ENCODE measurements around the gene UBE2E2.

The UBE2E2 gene

GRCh38 chr3:23276913-23277658 lies 74.0 kb downstream of the UBE2E2 start:
- no peak for DNase-seq (ENCODE audit: low spot score)

GRCh38 chr3:23277688-23278087 lies 74.6 kb downstream of the UBE2E2 start:
- DNase-seq (ENCODE audit: low spot score) = no peak

- no peak for DNase-seq (ENCODE audit: low spot score)
These were observed 80.5 kb downstream of the UBE2E2 start for GRCh38 chr3:23283625-23284024.

DNA sequence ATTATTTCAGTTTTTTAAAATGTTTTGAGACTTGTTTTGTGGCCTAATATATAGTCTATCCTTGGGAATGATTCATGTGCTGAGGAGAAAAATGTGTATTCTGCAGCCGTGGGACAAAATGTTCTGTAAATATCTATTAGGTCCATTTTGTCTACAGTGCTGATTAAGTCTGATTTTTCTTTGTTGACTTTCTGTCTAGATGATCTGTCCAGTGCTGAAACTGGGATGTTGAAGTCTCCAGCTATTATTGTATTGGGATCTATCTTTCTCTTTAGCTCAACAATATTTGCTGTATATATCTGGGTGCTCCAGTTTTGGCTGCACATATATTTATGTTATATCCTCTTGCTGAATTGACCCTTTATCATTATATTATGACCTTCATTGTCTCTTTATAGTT lies 85.2 kb downstream of the UBE2E2 start:
- DNase-seq (ENCODE audit: low spot score) = no peak

DNA sequence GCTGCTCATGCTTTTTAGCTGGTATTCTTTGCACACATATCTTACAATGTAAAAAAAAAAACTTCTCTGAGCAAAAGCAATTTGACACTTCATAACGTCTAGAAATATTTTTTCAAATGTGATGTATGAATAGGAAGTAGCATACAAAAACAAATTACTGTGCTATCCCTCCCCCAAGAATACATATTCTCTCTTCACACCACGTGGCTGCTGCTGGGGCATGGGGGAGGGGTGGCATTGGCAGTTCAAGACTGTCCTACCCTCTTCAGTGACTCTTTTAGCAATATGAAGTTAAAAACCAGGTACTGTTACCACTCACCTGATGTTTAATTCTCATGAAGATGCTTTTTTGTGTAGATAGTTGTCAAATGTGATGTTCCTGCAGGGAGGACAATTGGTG lies 85.6 kb downstream of the UBE2E2 start:
- DNase-seq (ENCODE audit: low spot score) = no peak

DNA sequence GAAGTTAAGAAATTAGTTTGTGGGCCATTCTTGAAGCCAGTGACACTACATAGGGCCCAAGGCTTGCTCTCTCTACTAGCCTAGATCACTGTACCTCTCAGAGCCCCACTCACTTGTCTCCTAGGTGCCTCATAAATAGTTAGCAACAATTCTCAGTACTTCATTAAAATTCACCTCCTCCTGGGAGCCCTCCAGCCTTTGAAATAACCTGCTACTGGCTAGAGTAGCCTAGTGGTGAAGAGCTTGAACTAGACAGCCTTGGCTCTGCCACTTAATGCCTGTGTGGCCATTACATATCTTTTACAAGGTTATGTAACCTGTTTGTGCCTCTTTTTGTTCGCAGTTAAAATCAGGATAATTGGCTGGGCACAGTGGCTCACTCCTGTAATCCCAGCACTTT lies 89.3 kb downstream of the UBE2E2 start:
- no peak for DNase-seq (ENCODE audit: low spot score)

DNA sequence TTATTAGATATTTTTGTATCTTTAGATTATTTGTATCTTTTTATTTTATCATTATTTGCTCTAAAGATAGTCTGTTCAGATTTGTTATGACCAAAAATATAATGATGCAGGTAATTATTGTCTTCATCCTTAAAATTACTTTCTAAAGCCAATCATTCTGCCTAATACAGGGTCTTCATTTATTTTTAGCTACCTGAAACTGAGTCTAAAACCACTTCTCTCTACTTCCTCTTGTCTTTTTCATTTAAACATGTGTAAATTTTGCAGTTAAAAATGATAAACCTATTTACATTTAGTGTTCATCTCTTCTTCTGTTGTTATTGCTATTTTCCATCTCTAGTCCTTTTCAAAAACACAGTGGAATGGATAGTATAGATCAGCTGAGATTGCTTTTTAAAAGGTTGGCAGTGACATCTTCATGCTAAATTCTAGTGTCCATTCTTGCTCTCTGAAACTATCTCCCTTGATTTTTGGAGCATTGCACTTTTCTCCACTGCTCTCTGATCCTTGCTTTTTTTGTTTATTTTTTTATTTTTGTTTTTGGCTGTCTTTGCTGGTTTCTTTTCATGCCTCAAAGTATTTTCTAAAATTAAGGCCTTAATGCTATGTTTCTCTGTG lies 91.8 kb downstream of the UBE2E2 start:
- DNase-seq (ENCODE audit: low spot score) = no peak

- DNase-seq (ENCODE audit: low spot score) = no peak
These were observed 98.7 kb downstream of the UBE2E2 start for GRCh38 chr3:23301819-23302218.

DNA sequence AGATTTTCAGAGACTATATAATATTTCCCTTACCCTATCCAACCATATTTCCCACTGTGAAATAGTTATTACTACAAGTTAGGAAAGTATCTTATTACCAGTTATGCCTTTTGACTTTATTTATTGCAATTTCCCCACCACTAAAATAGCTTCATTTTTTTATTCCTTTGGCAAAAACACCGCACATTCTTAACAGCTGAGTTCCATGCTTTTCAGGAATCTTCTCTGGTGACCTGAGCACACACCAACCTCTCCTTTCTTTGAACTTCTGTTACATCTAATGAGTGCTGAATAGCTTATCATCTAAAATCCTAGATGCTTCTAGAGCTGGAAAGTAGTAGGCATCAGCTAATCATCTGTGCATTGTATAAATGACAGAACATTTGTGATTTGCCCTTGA lies 99.1 kb downstream of the UBE2E2 start:
- DNase-seq (ENCODE audit: low spot score) = no peak

GRCh38 chr3:23303601-23304217 lies 100.6 kb downstream of the UBE2E2 start:
- DNase-seq (ENCODE audit: low spot score) = no peak

DNA sequence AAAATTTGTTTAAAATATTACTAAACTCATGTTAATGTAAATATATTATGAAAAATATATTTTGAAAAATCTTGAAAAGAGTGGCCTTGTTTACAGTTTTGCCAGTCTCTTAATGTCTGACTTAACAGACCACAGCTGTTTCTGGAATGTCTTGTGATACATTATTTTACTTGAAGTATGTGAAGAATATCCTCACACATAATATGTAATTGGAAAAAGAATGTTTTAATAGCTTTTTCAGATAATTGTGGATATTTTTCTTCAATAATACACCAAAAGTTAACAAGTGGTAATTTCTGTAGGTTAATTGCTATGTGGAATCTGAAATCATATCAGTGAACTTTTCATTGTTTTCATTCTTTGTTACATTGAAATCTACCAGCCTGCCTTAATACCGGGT lies 101.3 kb downstream of the UBE2E2 start:
- no peak for DNase-seq (ENCODE audit: low spot score)

- DNase-seq (ENCODE audit: low spot score) = no peak
These were observed 106.0 kb downstream of the UBE2E2 start for GRCh38 chr3:23308986-23309625.

- no peak for DNase-seq (ENCODE audit: low spot score)
These were observed 109.7 kb downstream of the UBE2E2 start for GRCh38 chr3:23312866-23313265.

DNA sequence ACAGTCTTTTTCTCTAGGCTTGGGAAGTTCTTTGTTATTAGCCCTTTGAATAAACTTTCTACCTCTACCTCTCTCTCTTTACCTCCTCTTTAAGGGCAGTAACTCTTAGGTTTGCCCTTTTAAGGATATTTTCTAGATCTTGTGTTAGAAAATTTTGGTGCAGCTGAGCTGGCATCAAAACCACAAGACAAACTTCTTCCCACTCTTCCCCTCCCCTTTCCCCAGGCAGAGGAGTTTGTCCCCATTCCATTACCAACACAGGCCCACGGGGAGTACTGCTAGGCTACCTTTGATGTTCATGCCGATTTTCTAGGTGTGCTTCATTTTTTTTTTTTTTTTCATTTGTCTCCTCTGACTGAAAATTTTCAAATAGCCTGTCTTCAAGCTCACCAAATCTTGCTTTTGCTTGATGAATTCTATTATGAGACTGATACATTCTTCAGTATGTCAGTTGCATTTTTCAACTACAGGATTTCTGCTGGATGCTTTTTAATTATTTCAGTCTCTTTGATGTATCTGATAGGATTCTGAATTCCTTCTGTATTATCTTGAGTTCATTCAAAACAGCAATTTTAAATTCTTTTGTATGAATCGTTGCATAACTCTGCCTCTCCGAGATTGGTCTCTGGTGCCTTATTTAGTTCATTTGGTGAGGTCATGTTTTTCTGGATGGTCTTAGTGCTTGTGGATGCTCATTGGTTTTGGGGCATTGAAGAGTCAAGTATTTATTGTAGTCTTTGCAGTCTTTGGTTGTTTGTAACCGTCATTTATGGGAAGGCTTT lies 112.0 kb downstream of the UBE2E2 start:
- no peak for DNase-seq (ENCODE audit: low spot score)

GRCh38 chr3:23316924-23317323 lies 113.8 kb downstream of the UBE2E2 start:
- DNase-seq (ENCODE audit: low spot score) = no peak

DNA sequence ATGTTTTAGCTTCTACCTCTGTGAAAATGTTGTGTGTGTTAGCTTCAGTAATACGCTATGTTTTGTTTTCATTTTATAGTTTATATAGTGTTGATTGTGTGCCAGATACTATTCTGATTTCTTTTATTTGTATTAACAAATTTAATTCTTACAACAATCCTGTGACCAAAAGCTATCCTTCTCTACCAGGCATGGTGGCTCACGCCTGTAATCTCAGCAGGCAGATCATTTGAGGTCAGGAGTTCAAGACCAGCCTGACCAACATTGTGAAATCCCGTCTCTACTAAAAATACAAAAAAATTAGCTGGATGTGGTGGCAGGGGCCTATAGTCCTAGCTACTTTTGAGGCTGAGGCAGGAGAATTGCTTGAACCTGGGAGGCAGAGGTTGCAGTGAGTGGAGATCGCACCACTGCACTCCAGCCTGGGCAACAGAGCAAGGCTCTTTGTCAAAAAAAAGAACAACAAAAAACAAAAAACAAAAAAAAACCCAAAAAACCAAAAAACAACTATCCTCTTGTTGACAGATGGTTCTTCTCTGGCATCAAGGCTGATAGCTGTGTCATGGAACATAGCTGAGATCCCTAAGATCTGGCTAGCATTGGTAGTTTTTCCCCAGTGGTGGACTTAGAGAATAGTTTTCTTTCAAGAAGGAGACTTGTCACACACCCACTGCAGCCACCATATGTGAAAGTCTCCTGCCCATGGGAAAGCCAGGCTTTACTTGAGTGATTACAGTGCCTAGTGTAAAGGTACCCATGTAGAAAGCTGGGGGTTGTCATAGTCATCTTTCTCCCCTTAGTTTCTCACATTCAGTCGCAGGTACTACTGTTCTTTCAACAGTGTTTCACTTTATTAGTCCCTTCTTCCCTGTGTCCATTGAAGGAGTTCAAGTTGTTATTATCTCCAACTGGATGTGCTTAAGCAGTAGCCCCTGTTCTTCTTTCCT lies 116.5 kb downstream of the UBE2E2 start:
- DNase-seq (ENCODE audit: low spot score) = no peak

DNA sequence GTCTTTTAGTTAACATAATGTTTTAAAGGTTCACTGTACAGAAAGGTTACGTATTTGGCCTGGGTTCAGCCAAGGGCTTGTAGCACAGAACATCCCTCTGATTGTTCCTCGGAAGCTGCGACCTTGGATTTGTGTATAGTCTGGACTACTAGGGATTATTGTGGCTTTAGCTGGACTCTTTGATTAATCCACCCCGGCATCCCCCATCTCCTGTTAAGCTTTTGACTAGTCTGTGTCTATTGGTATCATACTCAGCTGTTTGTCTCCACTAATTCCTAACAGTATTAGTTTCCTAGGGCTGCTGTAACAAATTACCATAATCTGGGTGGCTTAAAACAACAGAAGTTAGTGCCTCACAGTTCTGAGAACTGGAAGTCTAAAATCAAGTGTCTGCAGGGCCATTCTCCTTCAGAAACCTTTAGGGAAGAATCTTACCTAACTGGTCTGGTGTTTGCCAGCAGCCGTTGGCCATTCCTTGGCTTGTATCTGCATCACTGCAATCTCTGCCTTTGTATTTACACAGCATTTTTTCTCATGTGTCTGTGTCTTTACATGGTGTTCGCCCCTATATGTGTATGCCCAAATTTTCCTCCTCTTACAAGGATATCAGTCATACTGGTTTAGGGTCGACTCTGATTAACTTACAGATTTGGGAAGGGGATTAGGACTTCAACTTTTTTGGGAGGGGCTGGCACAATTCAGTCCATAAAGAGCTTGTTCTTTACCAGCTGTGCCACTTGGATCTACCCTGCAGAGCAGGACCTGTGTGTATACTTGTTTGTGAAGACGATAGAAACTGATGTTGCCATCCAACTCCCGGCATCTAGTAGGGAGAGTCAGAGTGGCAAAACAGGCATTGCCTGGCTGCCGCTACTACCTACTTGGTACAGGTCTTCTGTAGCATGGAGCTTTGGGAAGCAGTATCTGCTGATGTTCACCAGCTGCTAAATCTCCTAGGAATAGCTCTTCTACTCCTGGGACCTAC lies 117.8 kb downstream of the UBE2E2 start:
- DNase-seq (ENCODE audit: low spot score) = no peak

DNA sequence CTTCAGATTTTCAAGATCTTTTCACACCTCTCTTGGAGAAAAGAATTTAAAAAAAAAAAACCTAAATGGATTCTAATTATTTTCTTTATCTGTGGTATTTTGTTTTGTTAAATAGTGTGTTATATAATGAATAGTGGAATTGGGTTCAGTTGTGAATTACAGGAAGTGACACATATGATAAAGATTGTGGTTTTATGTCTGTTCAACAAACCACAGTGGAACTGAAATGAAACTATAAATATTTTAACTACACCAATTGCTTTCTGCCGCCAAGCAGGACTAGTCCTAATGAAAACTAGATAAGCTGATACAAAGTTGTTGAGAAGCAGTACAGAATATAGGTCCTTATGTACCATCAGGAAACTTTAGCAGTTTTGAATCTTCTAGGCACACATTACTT lies 121.6 kb downstream of the UBE2E2 start:
- DNase-seq (ENCODE audit: low spot score) = peak; percentile 5

DNA sequence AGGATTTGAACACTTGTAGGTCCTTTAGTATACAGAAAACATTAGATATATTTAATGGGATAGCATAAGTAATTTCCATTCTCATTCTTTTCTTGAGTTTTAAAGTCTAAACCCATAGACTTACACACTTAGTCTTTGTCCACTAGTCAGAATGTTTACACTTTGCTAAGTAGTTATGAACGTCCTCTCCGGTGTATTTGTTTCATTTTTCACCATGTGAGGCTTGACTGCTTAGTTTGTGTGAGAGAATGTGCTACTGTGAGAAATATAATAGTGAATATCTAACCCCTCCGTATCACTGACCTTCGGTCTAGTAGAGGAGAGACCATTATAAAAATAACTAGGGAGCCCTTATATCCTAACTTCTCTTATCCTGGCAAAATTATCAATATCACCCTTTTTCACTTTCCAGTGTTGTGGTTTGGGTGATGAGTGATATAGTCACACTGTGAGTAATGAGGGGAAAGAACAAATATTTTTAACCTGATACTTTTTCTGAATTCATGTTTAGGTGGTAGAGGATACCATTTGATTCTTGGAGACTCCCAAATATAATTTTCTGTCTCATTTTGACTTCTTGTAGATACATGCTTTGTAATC lies 122.4 kb downstream of the UBE2E2 start:
- no peak for DNase-seq (ENCODE audit: low spot score)

Data from CD4-positive, alpha-beta T cell treated with Interleukin-2 at 100 ng/mL for 4 hours (primary cell).